ENCODE data around the gene TMEM62.

DNA sequence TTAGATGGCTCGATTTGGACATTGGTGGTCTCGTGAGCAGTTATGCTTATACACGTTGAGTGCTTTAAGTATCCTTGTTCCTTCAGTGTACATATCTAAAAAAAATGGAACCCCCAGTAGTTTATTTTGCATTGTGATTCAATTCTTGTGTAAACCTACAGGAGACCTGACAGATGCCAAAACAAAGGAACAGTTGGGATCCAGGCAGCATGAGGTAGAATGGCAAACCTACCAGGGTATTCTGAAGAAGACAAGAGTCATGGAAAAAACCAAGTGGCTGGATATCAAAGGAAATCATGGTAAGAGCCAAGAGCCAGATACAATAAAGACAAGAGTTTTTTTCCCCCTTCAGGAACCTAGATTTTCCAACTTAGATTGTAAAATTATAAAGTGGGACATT is 2.0 kb downstream of the TMEM62 start:
- TF ChIP-seq POLR2AphosphoS5 (IDR thresholded peaks at IDR 0.05; ENCODE audit: low read depth) (no peak), GABPA (IDR thresholded peaks at IDR 0.05; ENCODE audit: low read depth) (no peak)
- TF ChIP-seq, protein P1, sequence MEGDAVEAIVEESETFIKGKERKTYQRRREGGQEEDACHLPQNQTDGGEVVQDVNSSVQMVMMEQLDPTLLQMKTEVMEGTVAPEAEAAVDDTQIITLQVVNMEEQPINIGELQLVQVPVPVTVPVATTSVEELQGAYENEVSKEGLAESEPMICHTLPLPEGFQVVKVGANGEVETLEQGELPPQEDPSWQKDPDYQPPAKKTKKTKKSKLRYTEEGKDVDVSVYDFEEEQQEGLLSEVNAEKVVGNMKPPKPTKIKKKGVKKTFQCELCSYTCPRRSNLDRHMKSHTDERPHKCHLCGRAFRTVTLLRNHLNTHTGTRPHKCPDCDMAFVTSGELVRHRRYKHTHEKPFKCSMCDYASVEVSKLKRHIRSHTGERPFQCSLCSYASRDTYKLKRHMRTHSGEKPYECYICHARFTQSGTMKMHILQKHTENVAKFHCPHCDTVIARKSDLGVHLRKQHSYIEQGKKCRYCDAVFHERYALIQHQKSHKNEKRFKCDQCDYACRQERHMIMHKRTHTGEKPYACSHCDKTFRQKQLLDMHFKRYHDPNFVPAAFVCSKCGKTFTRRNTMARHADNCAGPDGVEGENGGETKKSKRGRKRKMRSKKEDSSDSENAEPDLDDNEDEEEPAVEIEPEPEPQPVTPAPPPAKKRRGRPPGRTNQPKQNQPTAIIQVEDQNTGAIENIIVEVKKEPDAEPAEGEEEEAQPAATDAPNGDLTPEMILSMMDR (IDR thresholded peaks at IDR 0.05; ENCODE audit: insufficient read depth, low read length) = no peak
